ENCODE measurements around the gene TAOK1.
"Not testable (repeated sequence)": the region's sequence is repeated elsewhere in the genome, so short reads cannot be mapped to it uniquely, and the experiment has no call there.

TAOK1 gene

GRCh38 chr17:29449865-29450671, 59.9 kb downstream of the TAOK1 start:
- no peak for DNase-seq

GRCh38 chr17:29451121-29451742, 61.1 kb downstream of the TAOK1 start:
- DNase-seq, result no peak

GRCh38 chr17:29458066-29458465, 67.9 kb downstream of the TAOK1 start:
- no peak for DNase-seq

GRCh38 chr17:29461483-29462206, 71.5 kb downstream of the TAOK1 start:
- no peak for DNase-seq

- no peak for DNase-seq
These were observed 79.1 kb downstream of the TAOK1 start for GRCh38 chr17:29469276-29469675.

GRCh38 chr17:29473437-29473836, 83.3 kb downstream of the TAOK1 start:
- not testable (repeated sequence) for DNase-seq

- no peak for DNase-seq
These were observed 84.1 kb downstream of the TAOK1 start for GRCh38 chr17:29474297-29474696.

GRCh38 chr17:29475891-29476290, 85.7 kb downstream of the TAOK1 start:
- no peak for DNase-seq

- DNase-seq, result not testable (repeated sequence)
These were observed 90.2 kb downstream of the TAOK1 start for GRCh38 chr17:29480249-29480928.

- DNase-seq, result no peak
These were observed 93.3 kb downstream of the TAOK1 start for GRCh38 chr17:29483503-29483902.

- no peak for DNase-seq
These were observed 104.8 kb downstream of the TAOK1 start for GRCh38 chr17:29495011-29495410.

- DNase-seq, result no peak
These were observed 114.5 kb downstream of the TAOK1 start for GRCh38 chr17:29504711-29505110.

GRCh38 chr17:29505836-29506235, 115.7 kb downstream of the TAOK1 start:
- DNase-seq, result no peak

- no peak for DNase-seq
These were observed 120.8 kb downstream of the TAOK1 start for GRCh38 chr17:29510953-29511352.

GRCh38 chr17:29514792-29515191, 124.6 kb downstream of the TAOK1 start:
- no peak for DNase-seq

GRCh38 chr17:29518359-29518758, 128.2 kb downstream of the TAOK1 start:
- no peak for DNase-seq

GRCh38 chr17:29524692-29525091, 134.5 kb downstream of the TAOK1 start:
- no peak for DNase-seq

GRCh38 chr17:29526322-29526721, 136.2 kb downstream of the TAOK1 start:
- no peak for DNase-seq

- DNase-seq, result no peak
These were observed 143.8 kb downstream of the TAOK1 start for GRCh38 chr17:29533976-29534375.

- no peak for DNase-seq
These were observed 153.9 kb downstream of the TAOK1 start for GRCh38 chr17:29544066-29544465.

GRCh38 chr17:29546085-29546484, 155.9 kb downstream of the TAOK1 start:
- DNase-seq, result no peak

GRCh38 chr17:29546830-29547229, 156.7 kb downstream of the TAOK1 start:
- DNase-seq, result no peak

Data from 8988T (cell line).